Activated CD4-positive, alpha-beta T cell treated with anti-CD3 and anti-CD28 coated beads for 4 hours (primary cell): ENCODE results near the gene NAA16.
A peak's percentile ranks its signal among the peaks of the same experiment; 100 is the strongest.
"Not testable (repeated sequence)": the region's sequence is repeated elsewhere in the genome, so short reads cannot be mapped to it uniquely, and the experiment has no call there.

Experiments
- DNase-seq, 2 donors: peaks; one replicate each; pipeline ENCODE4 v3.0.0-alpha.2; 2020

The NAA16 gene

GRCh38 chr13:41310963-41311405 is at the start of gene NAA16:
TSS of gene NAA16 (plus strand) at chr13:41311267. CDS start at chr13:41311529, 262 bp downstream.
- peak; percentile 96 for DNase-seq

DNA sequence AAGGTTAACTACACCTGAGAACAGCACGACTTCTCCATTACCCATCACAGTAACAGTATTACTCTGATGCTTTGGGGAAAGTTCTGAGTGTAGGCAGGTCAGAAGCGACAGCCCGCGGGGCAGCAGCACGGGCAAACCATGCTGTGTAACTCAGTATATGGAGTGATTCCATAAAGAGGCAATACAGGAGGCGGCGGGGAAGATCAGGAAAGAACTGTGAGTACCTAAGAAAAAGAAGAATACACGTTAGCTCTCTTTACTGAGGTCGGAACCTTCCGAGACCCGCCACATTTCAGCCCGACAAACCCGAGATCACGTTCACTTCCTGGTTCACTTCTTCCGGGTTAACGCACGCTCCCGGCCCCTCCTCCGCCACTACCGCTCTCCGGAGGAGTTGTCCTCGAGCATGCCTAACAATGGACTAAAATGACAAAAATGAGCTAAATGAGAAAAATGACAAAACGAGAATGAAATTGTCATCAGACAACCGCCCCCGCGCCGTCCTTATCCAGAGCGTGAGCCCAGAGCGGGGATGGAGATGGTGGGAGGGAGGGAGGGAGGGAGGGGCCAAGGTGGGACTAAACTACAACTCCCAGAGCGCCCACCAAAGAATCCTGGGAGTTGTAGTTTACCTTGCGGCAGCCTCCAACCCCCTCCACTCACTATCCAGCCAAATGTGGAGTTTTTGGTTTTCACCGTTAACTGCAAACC is 47.7 kb upstream of the NAA16 start, which contains the start of gene MTRF1:
TSS of gene MTRF1 (minus strand) at position 316 of the 711 bp plus-strand sequence. CDS start 2,669 bp downstream, outside the sequence.
- DNase-seq: peak; percentile 75 to 79

DNA sequence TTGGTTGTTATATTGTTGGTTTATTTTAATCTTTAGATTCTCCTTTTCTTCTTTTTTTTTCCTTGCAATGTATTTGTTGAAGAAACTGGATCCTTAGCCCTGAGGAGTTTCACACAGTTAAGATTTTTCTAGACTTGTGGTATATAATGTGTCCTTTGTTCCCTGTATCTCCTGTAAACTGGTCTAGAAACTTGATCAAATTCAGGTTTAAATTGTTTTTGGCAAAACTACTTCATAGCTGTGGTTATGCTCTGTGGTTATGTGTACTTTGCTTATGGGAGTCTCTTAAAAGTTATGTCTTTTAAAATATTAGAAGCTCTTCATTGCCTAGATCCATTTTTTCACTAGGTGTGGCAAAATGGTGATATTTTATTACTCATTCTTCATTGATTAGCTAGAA is 44.0 kb upstream of the NAA16 start:
- no peak for DNase-seq

- no peak for DNase-seq
Observed at GRCh38 chr13:41268764-41269163, 42.3 kb upstream of the NAA16 start.

DNA sequence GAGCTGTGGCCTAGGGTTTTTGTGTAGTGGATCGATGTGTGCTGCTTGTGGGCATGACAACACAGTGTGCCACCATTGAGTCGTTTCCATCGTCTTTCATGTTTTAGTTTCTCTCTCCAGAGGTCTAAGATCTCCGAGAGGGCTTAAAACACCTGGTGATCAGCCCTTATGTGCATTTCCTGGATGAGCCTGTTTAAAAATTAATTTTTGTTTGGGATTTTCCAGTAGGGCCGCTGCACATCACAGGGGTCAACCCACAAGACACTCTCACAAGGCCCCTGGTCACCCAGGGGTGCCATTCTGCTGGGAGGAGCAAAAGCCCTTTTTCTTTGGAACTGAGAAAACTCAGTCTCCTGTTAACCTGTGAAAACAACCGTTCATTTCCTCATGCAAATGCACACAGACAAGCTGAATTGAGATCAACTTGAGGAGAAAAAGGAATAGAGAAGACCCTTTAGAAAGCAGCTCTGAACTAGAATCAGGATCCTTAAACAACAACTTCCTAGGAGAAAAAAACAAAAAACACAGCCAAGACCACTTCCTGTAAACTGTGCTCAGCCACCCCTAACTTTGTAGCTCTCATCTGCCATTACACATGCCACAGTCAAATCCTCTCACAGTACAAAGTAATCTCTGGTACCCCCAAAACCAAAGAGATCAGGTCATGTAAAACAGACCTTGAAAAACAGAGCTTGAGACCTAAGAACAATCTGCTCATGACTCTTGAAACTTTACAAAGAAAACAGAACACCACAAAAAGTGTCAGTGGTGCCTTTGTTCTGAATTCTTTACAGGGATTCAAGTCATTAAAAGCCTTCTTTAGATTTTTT is 39.4 kb upstream of the NAA16 start:
- DNase-seq: no peak

- DNase-seq: no peak
Observed at GRCh38 chr13:41273831-41274441, 37.1 kb upstream of the NAA16 start.

GRCh38 chr13:41274881-41275280 is 36.2 kb upstream of the NAA16 start:
- DNase-seq: no peak

DNA sequence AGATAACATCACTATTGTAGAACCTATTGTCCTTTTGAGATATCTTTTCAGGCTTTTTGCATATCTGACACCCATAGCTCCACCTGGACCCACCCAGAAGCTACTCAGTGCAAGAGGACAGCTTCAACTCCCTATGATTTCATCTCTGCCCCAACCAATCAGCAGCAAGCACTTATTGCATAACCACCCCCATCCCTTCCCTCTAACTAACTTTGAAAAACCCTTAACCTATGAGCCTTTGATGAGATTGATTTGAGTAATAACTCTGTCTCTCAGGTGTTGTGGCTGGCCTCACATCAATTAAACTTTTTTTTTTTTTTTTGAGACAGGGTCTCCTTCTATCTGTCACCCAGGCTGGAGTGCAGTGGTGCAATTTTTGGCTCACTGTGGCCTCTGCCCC is 34.2 kb upstream of the NAA16 start:
- DNase-seq: no peak

DNA sequence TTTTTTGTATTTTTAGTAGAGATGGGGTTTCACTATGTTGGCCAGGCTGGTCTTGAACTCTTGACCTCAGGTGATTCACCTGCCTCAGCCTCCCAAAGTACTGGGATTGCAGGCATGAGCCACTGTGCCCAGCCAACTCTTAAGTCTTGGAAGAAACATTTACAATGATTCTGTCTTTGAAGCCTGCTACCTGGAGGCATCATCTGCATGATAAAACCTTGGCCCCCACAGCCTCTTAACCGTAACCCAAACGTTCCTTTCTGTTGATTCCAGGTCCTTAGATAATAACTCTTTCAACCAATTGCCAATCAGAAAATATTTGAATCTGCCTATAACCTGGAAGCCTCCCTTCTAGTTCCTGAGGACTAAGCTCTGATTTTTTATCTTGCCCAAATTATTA is 31.9 kb upstream of the NAA16 start:
- not testable (repeated sequence) for DNase-seq

GRCh38 chr13:41282129-41282571 is 28.9 kb upstream of the NAA16 start:
- DNase-seq: no peak

GRCh38 chr13:41284512-41285288 is 26.4 kb upstream of the NAA16 start:
- no peak for DNase-seq

GRCh38 chr13:41286370-41286769 is 24.7 kb upstream of the NAA16 start:
- no peak for DNase-seq

- DNase-seq: no peak
Observed at GRCh38 chr13:41289463-41289881, 21.6 kb upstream of the NAA16 start.

DNA sequence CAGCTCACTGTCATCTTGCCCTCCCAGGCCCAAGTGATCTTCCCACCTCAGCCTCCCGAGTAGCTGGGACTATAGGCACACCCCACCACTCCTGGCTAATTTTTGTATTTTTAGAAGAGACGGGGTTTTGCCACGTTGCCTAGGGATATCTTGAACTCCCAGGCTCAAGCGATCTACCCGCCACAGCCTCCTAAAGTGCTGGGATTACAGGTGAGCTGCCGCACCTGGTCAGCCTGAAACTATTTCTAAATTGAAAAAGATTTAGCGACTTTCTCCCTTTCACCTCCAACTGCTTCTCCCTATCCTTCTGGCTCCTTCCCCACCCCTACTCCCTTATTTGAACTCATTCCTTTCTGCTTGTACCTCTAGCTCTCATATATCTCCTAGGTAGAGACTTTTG is 19.8 kb upstream of the NAA16 start:
- no peak for DNase-seq

GRCh38 chr13:41293272-41293671 is 17.8 kb upstream of the NAA16 start:
- DNase-seq: no peak

GRCh38 chr13:41294914-41295313 is 16.2 kb upstream of the NAA16 start:
- no peak for DNase-seq

GRCh38 chr13:41295973-41296372 is 15.1 kb upstream of the NAA16 start:
- no peak for DNase-seq

GRCh38 chr13:41296879-41297646 is 14.0 kb upstream of the NAA16 start:
- DNase-seq: no peak

DNA sequence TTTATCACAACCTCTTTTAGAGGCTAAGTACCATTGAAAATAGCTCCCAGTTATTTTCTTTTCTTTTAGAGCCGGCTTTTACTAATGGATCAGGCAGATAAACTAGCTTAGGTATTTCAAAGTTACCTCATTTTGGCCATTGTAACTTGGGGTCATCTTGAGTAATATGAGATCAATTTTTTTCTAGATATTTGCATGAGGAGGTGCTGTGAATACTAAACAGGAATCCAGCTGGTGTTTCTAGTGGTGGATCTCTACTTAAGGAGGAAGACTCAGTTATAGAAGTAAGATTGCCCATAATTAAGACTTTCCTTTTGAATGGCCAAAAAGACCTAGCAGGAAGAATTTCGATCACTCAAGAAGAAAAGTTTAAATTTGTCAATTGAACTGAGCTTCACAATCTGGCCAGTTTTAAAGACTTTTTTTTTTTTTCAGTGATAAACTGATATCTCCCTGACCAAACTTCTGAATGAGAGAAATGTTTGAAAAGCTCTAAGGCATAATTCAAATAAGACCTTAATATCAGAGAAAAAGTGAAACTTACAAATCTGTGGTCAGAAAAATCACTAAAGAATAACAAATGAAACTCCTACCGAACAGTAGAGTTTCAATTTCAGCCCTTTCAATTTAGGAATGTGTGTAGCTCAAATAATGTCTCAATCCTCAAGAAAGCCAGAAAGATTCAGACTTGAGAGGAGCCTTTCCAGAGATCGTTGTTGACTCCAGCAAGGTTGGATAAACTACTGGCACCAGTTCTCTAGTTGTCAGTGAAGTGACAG is 11.6 kb upstream of the NAA16 start:
- DNase-seq: no peak

- no peak for DNase-seq
Observed at GRCh38 chr13:41302743-41303142, 8.3 kb upstream of the NAA16 start.

- DNase-seq: no peak
Observed at GRCh38 chr13:41304551-41304950, 6.5 kb upstream of the NAA16 start.
